D721Med (cell line): Measurements from ENCODE around the gene BET1L.
"Not testable (repeated sequence)": the region's sequence is repeated elsewhere in the genome, so short reads cannot be mapped to it uniquely, and the experiment has no call there.

Source experiments
- DNase-seq: peaks from one replicate; pipeline ENCODE4 v3.0.0; 2011; ENCODE audit warnings: low spot score; ENCODE audit not compliant: insufficient read length
- FAIRE-seq: peaks from 2 replicates; lab custom pipeline; 2011; peaks lifted over from hg19 to GRCh38; lab: Jason Lieb, UNC

Gene BET1L

DNA sequence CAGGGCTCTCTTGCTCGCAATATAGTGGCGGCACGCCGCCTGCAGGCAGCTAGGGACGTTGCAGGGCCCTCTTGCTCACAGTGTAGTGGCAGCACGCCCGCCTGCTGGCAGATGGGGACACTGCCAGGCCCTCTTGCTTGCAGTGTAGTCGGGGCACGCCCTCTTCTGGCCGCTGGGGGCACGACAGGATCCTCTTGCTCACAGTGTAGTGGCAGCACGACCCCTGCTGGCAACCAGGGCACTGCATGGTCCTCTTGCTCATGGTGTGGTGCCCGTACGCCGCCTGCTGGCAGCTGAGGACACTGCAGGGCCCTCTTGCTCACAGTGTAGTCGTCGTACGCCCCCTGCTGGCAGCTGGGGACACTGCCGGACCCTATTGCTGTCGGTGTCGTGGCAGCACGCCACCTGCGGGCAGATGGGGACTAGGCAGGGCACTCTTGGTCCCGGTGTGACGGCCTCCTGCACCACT lies 17.3 kb downstream of the BET1L start:
- FAIRE-seq, DNase-seq: not testable (repeated sequence)

DNA sequence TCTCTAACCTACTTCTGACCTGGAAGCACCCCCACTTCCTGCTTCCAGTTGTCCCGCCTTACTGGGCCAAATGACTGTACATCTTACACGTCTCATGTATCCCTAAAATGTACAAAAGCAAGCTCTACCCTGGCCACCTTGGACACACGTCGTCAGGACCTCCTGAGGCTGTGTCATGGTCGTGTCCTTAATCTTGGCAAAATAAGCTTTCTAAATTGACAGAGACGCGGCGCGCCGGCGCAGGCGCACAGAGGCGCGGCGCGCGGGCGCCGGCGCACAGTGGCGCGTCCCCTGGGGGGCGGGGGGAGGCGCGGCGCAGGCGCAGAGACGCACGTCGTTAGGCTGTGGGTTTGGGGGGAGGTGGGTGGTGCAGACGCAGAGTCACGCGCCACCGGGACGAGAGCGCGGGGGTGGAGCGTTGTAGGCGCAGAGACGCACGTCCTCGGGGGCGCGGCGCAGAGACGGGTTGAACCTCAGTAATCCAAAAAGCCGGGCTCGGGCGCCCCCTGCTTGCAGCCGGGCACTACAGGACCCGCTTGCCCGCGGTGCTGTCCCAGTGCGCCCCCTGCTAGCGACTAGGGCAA lies 17.9 kb downstream of the BET1L start:
- DNase-seq, FAIRE-seq: not testable (repeated sequence)

DNA sequence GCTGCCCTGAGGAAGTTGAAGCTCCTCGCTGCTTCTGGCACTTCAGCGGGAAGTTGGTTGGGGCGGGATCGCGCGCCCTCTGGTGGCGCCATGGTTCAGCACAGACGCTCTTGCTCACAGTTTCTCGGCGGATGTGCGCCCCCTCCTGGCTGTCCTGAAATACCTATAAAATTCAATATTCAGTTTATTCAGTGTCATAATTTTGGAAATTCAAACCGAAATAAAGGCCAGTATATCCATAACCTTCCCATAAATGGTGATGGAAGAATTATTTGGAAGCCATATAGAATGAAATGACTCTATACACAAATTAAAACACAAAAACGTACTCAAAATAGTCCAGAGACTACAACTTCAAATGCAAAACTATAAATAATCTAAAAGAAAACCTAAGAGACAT lies 27.0 kb downstream of the BET1L start:
- not testable (repeated sequence) for DNase-seq, FAIRE-seq
